Activated naive CD8-positive, alpha-beta T cell treated with anti-CD3 and anti-CD28 coated beads, Interleukin-2, amount 10 ng/mL, durations not matched to agents 7 days and 5 days (primary cell): Measurements from ENCODE around the gene PCNX2. TPM values are rescaled to one million over a fixed set of nuclear protein-coding genes. Genes with fewer than 3 reads are reported as not detected.
A peak's percentile ranks its signal among the peaks of the same experiment; 100 is the strongest.

Experiments used
- ATAC-seq: fragments of 150-1000 bp; cut with Tn5 transposase; one replicate; pipeline ENCODE4 v1.10.0; 2021; ENCODE audit warnings: low read depth, moderate library complexity
- POLR2A ChIA-PET: fragments of 350-600 bp; sonication (Branson Sonifier 250); formaldehyde crosslinking; loops from one replicate; lab custom pipeline; 2021; ENCODE audit warnings: antibody characterized with exemption; lab: Charles Lee
- DNase-seq: peaks from one replicate; pipeline ENCODE4 v3.0.0; 2021
- H3K27ac Mint-ChIP-seq: one replicate; pipeline ENCODE4 v1.8.0; 2022; ENCODE audit warnings: mild to moderate bottlenecking, mixed read lengths
- H3K27me3 Mint-ChIP-seq: one replicate; pipeline ENCODE4 v1.8.0; 2022; ENCODE audit warnings: mild to moderate bottlenecking, moderate library complexity, mixed read lengths
- H3K36me3 Mint-ChIP-seq: one replicate; pipeline ENCODE4 v1.8.0; 2021; ENCODE audit warnings: mild to moderate bottlenecking, mixed read lengths
- H3K4me1 Mint-ChIP-seq: one replicate; pipeline ENCODE4 v1.8.0; 2021; ENCODE audit warnings: mixed read lengths
- H3K4me3 Mint-ChIP-seq: one replicate; pipeline ENCODE4 v1.8.0; 2022; ENCODE audit warnings: mild to moderate bottlenecking, moderate library complexity, mixed read lengths
- H3K9me3 Mint-ChIP-seq: one replicate; pipeline ENCODE4 v1.8.0; 2021; ENCODE audit warnings: mixed read lengths
- total RNA-seq, 2 experiments: library from RNA; stranded (reverse); gene quantifications; one replicate each; pipeline ENCODE4 v1.2.3, GENCODE V29; 2021

Gene PCNX2
- total RNA-seq, 2 experiments from 2014 or later, result 43.9 to 49.4 TPM

DNA sequence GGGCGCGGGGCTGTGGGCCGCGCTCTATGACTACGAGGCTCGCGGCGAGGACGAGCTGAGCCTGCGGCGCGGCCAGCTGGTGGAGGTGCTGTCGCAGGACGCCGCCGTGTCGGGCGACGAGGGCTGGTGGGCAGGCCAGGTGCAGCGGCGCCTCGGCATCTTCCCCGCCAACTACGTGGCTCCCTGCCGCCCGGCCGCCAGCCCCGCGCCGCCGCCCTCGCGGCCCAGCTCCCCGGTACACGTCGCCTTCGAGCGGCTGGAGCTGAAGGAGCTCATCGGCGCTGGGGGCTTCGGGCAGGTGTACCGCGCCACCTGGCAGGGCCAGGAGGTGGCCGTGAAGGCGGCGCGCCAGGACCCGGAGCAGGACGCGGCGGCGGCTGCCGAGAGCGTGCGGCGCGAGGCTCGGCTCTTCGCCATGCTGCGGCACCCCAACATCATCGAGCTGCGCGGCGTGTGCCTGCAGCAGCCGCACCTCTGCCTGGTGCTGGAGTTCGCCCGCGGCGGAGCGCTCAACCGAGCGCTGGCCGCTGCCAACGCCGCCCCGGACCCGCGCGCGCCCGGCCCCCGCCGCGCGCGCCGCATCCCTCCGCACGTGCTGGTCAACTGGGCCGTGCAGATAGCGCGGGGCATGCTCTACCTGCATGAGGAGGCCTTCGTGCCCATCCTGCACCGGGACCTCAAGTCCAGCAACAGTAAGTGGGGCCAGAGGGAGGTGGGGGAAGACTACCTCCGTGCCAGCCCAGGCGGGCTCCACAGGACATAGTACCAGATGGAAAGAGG lies 32.8 kb upstream of the PCNX2 start:
- H3K9me3 Mint-ChIP-seq, result no peaks in the 10 kb centered on the region
- H3K36me3 Mint-ChIP-seq, result no peaks in the 10 kb centered on the region
- DNase-seq (peak; percentile 54), ATAC-seq (peak; percentile 22)
- H3K27me3 Mint-ChIP-seq, result peaks cover 41% of the 10 kb centered on the region
- no peak overlapping the region for H3K27ac Mint-ChIP-seq
- H3K4me1 Mint-ChIP-seq, result peaks cover 4% of the 10 kb centered on the region
- H3K4me3 Mint-ChIP-seq, result peak overlapping the region; percentile 45
- POLR2A ChIA-PET, result interaction anchor here (1.1 kb wide), 1 partner anchor 1991 kb away, joined by 3 read pairs; the partner anchor contains the start of gene EXOC8

DNA sequence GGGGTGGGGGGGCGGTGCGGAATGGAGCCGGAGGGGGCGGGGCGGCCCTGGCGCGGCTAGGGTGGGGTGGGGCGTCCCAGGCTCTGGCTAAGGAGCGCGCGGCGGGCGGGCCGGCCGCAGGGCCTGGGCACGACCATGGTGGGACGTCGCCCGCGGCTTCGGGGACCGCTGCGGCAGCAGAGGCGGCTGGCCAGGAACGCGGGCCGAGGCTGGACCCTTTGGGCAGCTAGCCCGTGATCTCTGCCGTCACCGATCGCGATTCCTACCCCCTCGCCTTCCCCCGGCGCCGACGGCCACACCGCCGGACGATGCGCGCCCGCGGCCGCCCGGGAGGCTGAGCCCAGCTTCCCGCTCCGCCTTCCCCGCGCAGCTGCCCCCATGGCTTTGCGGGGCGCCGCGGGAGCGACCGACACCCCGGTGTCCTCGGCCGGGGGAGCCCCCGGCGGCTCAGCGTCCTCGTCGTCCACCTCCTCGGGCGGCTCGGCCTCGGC lies 32.2 kb upstream of the PCNX2 start, which contains the start of gene MAP3K21:
Gene MAP3K21 (plus strand): TSS at position 74 of the 491 bp plus-strand sequence. CDS start 305 bp downstream, at position 379.
- POLR2A ChIA-PET, result interaction anchor here (1.1 kb wide), 1 partner anchor 1990 kb away, joined by 3 read pairs; the partner anchor contains the start of gene EXOC8
- ATAC-seq (peak; percentile 51), DNase-seq (no peak)
- H3K9me3 Mint-ChIP-seq, result no peaks in the 10 kb centered on the region
- H3K4me1 Mint-ChIP-seq, result peaks cover 4% of the 10 kb centered on the region
- H3K27ac Mint-ChIP-seq, result no peak within 1 kb of the TSS
- H3K4me3 Mint-ChIP-seq, result peak within 1 kb of the TSS; percentile 67
- H3K27me3 Mint-ChIP-seq, result peaks cover 43% of the 10 kb centered on the region
- H3K36me3 Mint-ChIP-seq, result no peaks in the 10 kb centered on the region

- DNase-seq (peak; percentile 79), ATAC-seq (peak; percentile 94)
- H3K27me3 Mint-ChIP-seq, result peaks cover 45% of the 10 kb centered on the region
- peaks cover 4% of the 10 kb centered on the region for H3K4me1 Mint-ChIP-seq
- no peaks in the 10 kb centered on the region for H3K9me3 Mint-ChIP-seq
- no peak overlapping the region for H3K27ac Mint-ChIP-seq
- POLR2A ChIA-PET, result interaction anchor here (1.1 kb wide), 1 partner anchor 1990 kb away, joined by 3 read pairs; the partner anchor contains the start of gene EXOC8
- H3K36me3 Mint-ChIP-seq, result no peaks in the 10 kb centered on the region
- peak overlapping the region; percentile 67 for H3K4me3 Mint-ChIP-seq
Measured at GRCh38 chr1:233326811-233327650, 31.5 kb upstream of the PCNX2 start.

GRCh38 chr1:233326319-233326718 lies 30.8 kb upstream of the PCNX2 start:
- DNase-seq (no peak), ATAC-seq (no peak)
- POLR2A ChIA-PET, result no interaction called here
- Mint-ChIP-seq H3K9me3 (no peaks in the 10 kb centered on the region), H3K36me3 (no peaks in the 10 kb centered on the region), H3K27me3 (peaks cover 44% of the 10 kb centered on the region), H3K27ac (no peak overlapping the region), H3K4me1 (peaks cover 4% of the 10 kb centered on the region), H3K4me3 (no peak overlapping the region)

- no peak for ATAC-seq
- no peak overlapping the region for H3K27ac Mint-ChIP-seq
- H3K36me3 Mint-ChIP-seq, result no peaks in the 10 kb centered on the region
- H3K4me1 Mint-ChIP-seq, result peaks cover 4% of the 10 kb centered on the region
- no peak for DNase-seq
- H3K9me3 Mint-ChIP-seq, result no peaks in the 10 kb centered on the region
- peaks cover 37% of the 10 kb centered on the region for H3K27me3 Mint-ChIP-seq
- POLR2A ChIA-PET, result interaction anchor here (0.7 kb wide), 1 partner anchor 77 kb away, joined by 3 read pairs; no protein-coding TSS in a partner anchor
- H3K4me3 Mint-ChIP-seq, result no peak overlapping the region
Measured at GRCh38 chr1:233323718-233324117, 28.2 kb upstream of the PCNX2 start.

GRCh38 chr1:233320023-233320422 lies 24.5 kb upstream of the PCNX2 start:
- H3K4me3 Mint-ChIP-seq, result no peak overlapping the region
- no peaks in the 10 kb centered on the region for H3K4me1 Mint-ChIP-seq
- peaks cover 55% of the 10 kb centered on the region for H3K27me3 Mint-ChIP-seq
- H3K9me3 Mint-ChIP-seq, result no peaks in the 10 kb centered on the region
- no peak overlapping the region for H3K27ac Mint-ChIP-seq
- no peak for ATAC-seq
- POLR2A ChIA-PET, result no interaction called here
- no peaks in the 10 kb centered on the region for H3K36me3 Mint-ChIP-seq
- DNase-seq, result no peak

- ATAC-seq (no peak), DNase-seq (no peak)
- Mint-ChIP-seq H3K27ac (no peak overlapping the region), H3K4me3 (no peak overlapping the region), H3K36me3 (no peaks in the 10 kb centered on the region), H3K4me1 (no peaks in the 10 kb centered on the region), H3K9me3 (no peaks in the 10 kb centered on the region), H3K27me3 (peaks cover 56% of the 10 kb centered on the region)
- POLR2A ChIA-PET, result no interaction called here
Measured at GRCh38 chr1:233319272-233319671, 23.7 kb upstream of the PCNX2 start.

DNA sequence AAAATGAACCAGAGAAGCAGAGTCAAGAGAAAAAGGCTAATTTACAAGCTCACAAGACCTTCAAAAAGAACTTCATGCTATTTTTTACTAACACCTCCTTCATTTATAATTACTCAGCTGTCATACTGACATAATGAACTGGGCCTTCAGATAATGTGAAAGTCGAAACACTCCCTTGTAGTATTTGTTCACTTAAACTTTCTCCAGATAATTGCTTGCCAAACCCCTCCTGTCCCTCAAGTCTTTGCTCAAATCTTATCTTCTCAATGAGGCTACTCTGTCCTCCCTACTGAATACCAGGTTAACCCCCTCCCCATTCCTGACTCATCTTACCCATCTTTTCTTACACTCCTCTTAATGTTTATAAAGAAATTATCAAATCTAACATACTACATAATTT lies 20.9 kb upstream of the PCNX2 start:
- Mint-ChIP-seq H3K27me3 (peaks cover 61% of the 10 kb centered on the region), H3K27ac (no peak overlapping the region), H3K36me3 (no peaks in the 10 kb centered on the region), H3K4me1 (no peaks in the 10 kb centered on the region), H3K4me3 (no peak overlapping the region), H3K9me3 (no peaks in the 10 kb centered on the region)
- no peak for DNase-seq
- POLR2A ChIA-PET, result no interaction called here
- no peak for ATAC-seq

DNA sequence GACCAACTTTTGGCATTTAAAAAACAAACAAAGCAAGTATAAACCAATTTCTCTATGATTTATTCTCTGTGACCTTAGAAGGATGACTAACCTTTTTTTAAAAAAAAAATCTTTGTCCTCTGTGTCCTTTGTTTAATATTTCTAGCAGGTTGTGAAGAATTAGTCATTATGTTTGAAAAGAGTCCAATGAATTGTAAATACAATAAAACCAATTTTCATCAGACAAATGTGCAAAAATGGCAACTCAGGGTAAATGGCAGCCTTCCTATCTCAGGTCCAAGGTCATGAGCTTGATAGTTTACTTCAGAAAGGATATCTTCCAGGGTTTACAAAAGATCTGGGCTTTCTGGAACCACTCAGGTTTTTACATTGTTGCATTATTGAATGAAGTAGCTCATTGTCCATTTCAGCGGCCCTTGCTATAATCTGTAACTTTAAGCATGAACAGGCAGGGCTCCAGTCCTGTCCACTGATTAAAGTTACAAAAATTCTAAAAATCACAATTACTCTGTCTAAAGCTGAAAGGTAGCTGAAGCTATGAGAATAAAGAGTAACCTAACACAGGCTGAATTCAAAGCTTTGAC lies 20.3 kb upstream of the PCNX2 start:
- no peaks in the 10 kb centered on the region for H3K36me3 Mint-ChIP-seq
- ATAC-seq (no peak), DNase-seq (no peak)
- H3K4me1 Mint-ChIP-seq, result no peaks in the 10 kb centered on the region
- POLR2A ChIA-PET, result no interaction called here
- H3K9me3 Mint-ChIP-seq, result no peaks in the 10 kb centered on the region
- H3K27me3 Mint-ChIP-seq, result peaks cover 62% of the 10 kb centered on the region
- H3K27ac Mint-ChIP-seq, result no peak overlapping the region
- H3K4me3 Mint-ChIP-seq, result no peak overlapping the region

DNA sequence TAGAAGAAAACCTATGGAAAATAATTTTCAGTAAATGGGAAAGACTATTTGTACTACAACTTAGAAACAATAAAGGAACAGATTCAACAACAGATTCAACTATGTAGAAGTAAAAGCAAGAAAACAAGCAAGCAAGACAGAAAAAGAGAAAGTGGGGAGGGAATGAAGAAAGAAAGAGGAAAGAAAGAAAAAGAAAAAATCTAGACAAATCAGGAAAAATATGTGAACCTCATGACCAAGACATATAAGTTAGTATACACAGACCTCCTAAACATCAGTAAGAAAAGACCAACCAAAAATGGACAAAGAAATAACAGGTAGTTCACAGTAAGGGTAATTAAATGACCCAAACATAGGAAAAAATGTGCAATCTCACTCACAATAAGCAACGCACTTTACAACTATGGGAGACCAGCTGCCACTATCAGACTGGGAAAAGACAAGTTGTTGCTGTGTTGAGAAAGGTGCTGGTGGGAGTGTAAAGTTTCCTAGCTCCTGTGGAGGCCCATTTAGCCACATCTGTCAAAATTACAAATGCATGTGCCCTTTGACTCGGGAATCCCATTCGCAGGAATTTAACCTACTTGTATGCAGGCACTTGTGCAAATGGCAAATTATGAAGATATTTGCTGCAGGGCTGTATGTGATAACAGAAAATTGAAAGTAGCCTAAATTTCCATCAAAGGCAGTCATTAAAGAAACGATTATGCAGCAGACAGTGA lies 18.1 kb upstream of the PCNX2 start:
- Mint-ChIP-seq H3K36me3 (no peaks in the 10 kb centered on the region), H3K9me3 (no peaks in the 10 kb centered on the region), H3K4me1 (no peaks in the 10 kb centered on the region), H3K4me3 (no peak overlapping the region), H3K27ac (no peak overlapping the region), H3K27me3 (peaks cover 49% of the 10 kb centered on the region)
- POLR2A ChIA-PET, result no interaction called here
- no peak for DNase-seq
- ATAC-seq, result no peak

- Mint-ChIP-seq H3K9me3 (no peaks in the 10 kb centered on the region), H3K36me3 (no peaks in the 10 kb centered on the region), H3K27me3 (peaks cover 43% of the 10 kb centered on the region), H3K4me1 (no peaks in the 10 kb centered on the region), H3K27ac (no peak overlapping the region), H3K4me3 (no peak overlapping the region)
- POLR2A ChIA-PET, result no interaction called here
- no peak for DNase-seq
- no peak for ATAC-seq
Measured at GRCh38 chr1:233304489-233305102, 9.1 kb upstream of the PCNX2 start.

- DNase-seq, result no peak
- peaks cover 5% of the 10 kb centered on the region for H3K4me1 Mint-ChIP-seq
- no peak overlapping the region for H3K4me3 Mint-ChIP-seq
- H3K27ac Mint-ChIP-seq, result no peak overlapping the region
- no peaks in the 10 kb centered on the region for H3K36me3 Mint-ChIP-seq
- no peaks in the 10 kb centered on the region for H3K9me3 Mint-ChIP-seq
- ATAC-seq, result no peak
- POLR2A ChIA-PET, result no interaction called here
- peaks cover 20% of the 10 kb centered on the region for H3K27me3 Mint-ChIP-seq
Measured at GRCh38 chr1:233300326-233300725, 4.8 kb upstream of the PCNX2 start.
